ENCODE data around the gene HYLS1.

HYLS1 gene

GRCh38 chr11:125892071-125892470 is 4.6 kb downstream of the HYLS1 start:
- TF ChIP-seq CTCF (IDR thresholded peaks at IDR 0.05; ENCODE audit: poor library complexity, severe bottlenecking) = no peak
- H3K4me1 ChIP-seq (ENCODE audit: insufficient read depth, poor library complexity, severe bottlenecking) = peaks cover 29% of the 10 kb centered on the region
- H3K36me3 ChIP-seq (ENCODE audit: low read depth) = peaks cover 56% of the 10 kb centered on the region
- H3K9me3 ChIP-seq (ENCODE audit: severe bottlenecking) = no peaks in the 10 kb centered on the region
- ATAC-seq (ENCODE audit: low read depth) (no peak), DNase-seq (ENCODE audit: low spot score) (no peak)
- H3K27me3 ChIP-seq (ENCODE audit: insufficient read depth, poor library complexity, severe bottlenecking) = no peaks in the 10 kb centered on the region
- H3K27ac ChIP-seq (ENCODE audit: poor library complexity, severe bottlenecking) = no peak overlapping the region
- no peak overlapping the region for H3K4me3 ChIP-seq (ENCODE audit: severe bottlenecking)

- no peaks in the 10 kb centered on the region for H3K27me3 ChIP-seq (ENCODE audit: insufficient read depth, poor library complexity, severe bottlenecking)
- ATAC-seq (ENCODE audit: low read depth) (no peak), DNase-seq (ENCODE audit: low spot score) (no peak)
- TF ChIP-seq CTCF (IDR thresholded peaks at IDR 0.05; ENCODE audit: poor library complexity, severe bottlenecking) = no peak
- H3K9me3 ChIP-seq (ENCODE audit: severe bottlenecking) = no peaks in the 10 kb centered on the region
- no peak overlapping the region for H3K4me3 ChIP-seq (ENCODE audit: severe bottlenecking)
- H3K27ac ChIP-seq (ENCODE audit: poor library complexity, severe bottlenecking) = no peak overlapping the region
- H3K4me1 ChIP-seq (ENCODE audit: insufficient read depth, poor library complexity, severe bottlenecking) = peaks cover 29% of the 10 kb centered on the region
- H3K36me3 ChIP-seq (ENCODE audit: low read depth) = peaks cover 56% of the 10 kb centered on the region
These were observed 5.5 kb downstream of the HYLS1 start for GRCh38 chr11:125892994-125893393.

- no peak for TF ChIP-seq CTCF (IDR thresholded peaks at IDR 0.05; ENCODE audit: poor library complexity, severe bottlenecking)
- DNase-seq (ENCODE audit: low spot score) = no peak
These were observed 14.4 kb downstream of the HYLS1 start for GRCh38 chr11:125901872-125902271.

GRCh38 chr11:125902277-125902926 is 14.9 kb downstream of the HYLS1 start:
- Histone ChIP-seq H3K4me3 (ENCODE audit: severe bottlenecking) (peak overlapping the region; percentile 56), H3K27me3 (ENCODE audit: insufficient read depth, poor library complexity, severe bottlenecking) (peaks cover 25% of the 10 kb centered on the region), H3K27ac (ENCODE audit: poor library complexity, severe bottlenecking) (peak overlapping the region; percentile 11), H3K4me1 (ENCODE audit: insufficient read depth, poor library complexity, severe bottlenecking) (no peaks in the 10 kb centered on the region), H3K9me3 (ENCODE audit: severe bottlenecking) (no peaks in the 10 kb centered on the region), H3K36me3 (ENCODE audit: low read depth) (peaks cover 20% of the 10 kb centered on the region)
- TF ChIP-seq CTCF (IDR thresholded peaks at IDR 0.05; ENCODE audit: poor library complexity, severe bottlenecking) = no peak
- peak; percentile 41 for ATAC-seq (ENCODE audit: low read depth)
- no peak for DNase-seq (ENCODE audit: low spot score)

More at GRCh38 chr11:125901872-125902271, 14.4 kb downstream of the HYLS1 start:
- no peaks in the 10 kb centered on the region for H3K9me3 ChIP-seq (ENCODE audit: severe bottlenecking)
- H3K36me3 ChIP-seq (ENCODE audit: low read depth) = peaks cover 20% of the 10 kb centered on the region
- H3K4me1 ChIP-seq (ENCODE audit: insufficient read depth, poor library complexity, severe bottlenecking) = no peaks in the 10 kb centered on the region
- H3K4me3 ChIP-seq (ENCODE audit: severe bottlenecking) = no peak overlapping the region
- ATAC-seq (ENCODE audit: low read depth) = no peak
- H3K27ac ChIP-seq (ENCODE audit: poor library complexity, severe bottlenecking) = no peak overlapping the region
- H3K27me3 ChIP-seq (ENCODE audit: insufficient read depth, poor library complexity, severe bottlenecking) = peaks cover 25% of the 10 kb centered on the region

Measured in RWPE2 (cell line).